Neuron (in vitro differentiated cells): ENCODE results near the gene NYNRIN.

ENCODE experiments used
- H2AFZ ChIP-seq: one replicate; pipeline ENCODE4 v1.6.1; 2013; ENCODE audit warnings: low read depth, mild to moderate bottlenecking, inconsistent platforms, low read length, moderate library complexity
- H3K27me3 ChIP-seq: one replicate; pipeline ENCODE4 v1.6.1; 2013; ENCODE audit warnings: low read length; ENCODE audit not compliant: insufficient read depth
- H3K36me3 ChIP-seq: one replicate; pipeline ENCODE4 v1.6.1; 2013; ENCODE audit warnings: low read length; ENCODE audit not compliant: insufficient read depth
- H3K4me1 ChIP-seq: one replicate; pipeline ENCODE4 v1.6.1; 2013; ENCODE audit warnings: low read length; ENCODE audit not compliant: insufficient read depth
- H3K4me3 ChIP-seq: 2 replicates; pipeline ENCODE4 v1.5.1; 2013; ENCODE audit warnings: mild to moderate bottlenecking, low read length, moderate library complexity
- H3K9me3 ChIP-seq: one replicate; pipeline ENCODE4 v1.6.1; 2013; ENCODE audit warnings: low read length

The NYNRIN gene

GRCh38 chr14:24459331-24459730, 60.5 kb downstream of the NYNRIN start:
- no peak overlapping the region for H2AFZ ChIP-seq
- no peaks in the 10 kb centered on the region for H3K9me3 ChIP-seq
- no peaks in the 10 kb centered on the region for H3K36me3 ChIP-seq
- no peaks in the 10 kb centered on the region for H3K27me3 ChIP-seq
- H3K4me1 ChIP-seq: no peaks in the 10 kb centered on the region
- H3K4me3 ChIP-seq: no peak overlapping the region

GRCh38 chr14:24461336-24461735, 62.5 kb downstream of the NYNRIN start:
- no peaks in the 10 kb centered on the region for H3K4me1 ChIP-seq
- H3K9me3 ChIP-seq: no peaks in the 10 kb centered on the region
- no peaks in the 10 kb centered on the region for H3K36me3 ChIP-seq
- no peak overlapping the region for H3K4me3 ChIP-seq
- no peaks in the 10 kb centered on the region for H3K27me3 ChIP-seq
- H2AFZ ChIP-seq: no peak overlapping the region

GRCh38 chr14:24463017-24463883, 64.4 kb downstream of the NYNRIN start:
- no peaks in the 10 kb centered on the region for H3K36me3 ChIP-seq
- no peaks in the 10 kb centered on the region for H3K9me3 ChIP-seq
- H3K4me3 ChIP-seq: no peak overlapping the region
- H3K4me1 ChIP-seq: no peaks in the 10 kb centered on the region
- H2AFZ ChIP-seq: no peak overlapping the region
- H3K27me3 ChIP-seq: no peaks in the 10 kb centered on the region

DNA sequence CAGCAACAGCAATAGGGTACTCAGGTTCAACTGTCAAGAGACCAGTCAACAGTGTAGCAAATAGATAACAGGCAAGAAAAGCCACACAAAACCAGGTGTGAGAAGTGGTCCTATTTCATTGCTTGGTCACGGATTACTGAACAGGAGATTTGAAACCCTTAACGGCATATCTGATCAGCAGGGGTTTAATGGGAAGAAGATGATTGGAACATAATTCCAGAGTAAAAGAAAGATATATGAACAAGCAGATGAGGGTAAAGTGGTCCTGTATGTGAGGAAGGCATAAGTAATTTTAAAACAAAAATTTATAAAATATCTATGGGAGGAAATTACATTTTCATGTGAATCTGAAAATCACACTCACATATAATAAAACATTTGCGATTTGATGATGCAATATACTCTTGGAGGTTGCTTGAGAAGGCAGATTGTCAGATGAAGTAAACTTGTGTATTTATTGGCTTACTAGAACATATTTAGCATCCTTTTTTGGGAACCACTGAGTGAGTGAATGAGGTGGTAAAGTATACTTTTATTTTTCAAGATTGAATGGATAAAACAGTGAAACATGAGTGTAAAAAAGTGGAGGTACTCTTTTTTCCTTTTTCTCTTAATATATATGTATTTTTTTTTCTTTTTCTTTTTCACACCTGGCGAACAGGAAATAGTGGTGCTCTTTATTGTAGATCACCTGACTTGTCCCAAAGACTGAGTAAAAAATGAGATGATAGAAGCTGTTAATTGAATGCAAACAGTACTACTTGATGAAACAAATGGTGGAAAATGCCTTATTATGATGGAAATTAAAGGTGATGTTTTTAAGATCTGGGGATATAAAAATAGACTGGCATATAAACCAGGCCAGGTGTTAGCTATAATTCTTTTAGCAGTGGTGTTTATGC, 65.3 kb downstream of the NYNRIN start:
- H3K27me3 ChIP-seq: no peaks in the 10 kb centered on the region
- H2AFZ ChIP-seq: no peak overlapping the region
- H3K4me3 ChIP-seq: no peak overlapping the region
- H3K9me3 ChIP-seq: no peaks in the 10 kb centered on the region
- no peaks in the 10 kb centered on the region for H3K4me1 ChIP-seq
- no peaks in the 10 kb centered on the region for H3K36me3 ChIP-seq

DNA sequence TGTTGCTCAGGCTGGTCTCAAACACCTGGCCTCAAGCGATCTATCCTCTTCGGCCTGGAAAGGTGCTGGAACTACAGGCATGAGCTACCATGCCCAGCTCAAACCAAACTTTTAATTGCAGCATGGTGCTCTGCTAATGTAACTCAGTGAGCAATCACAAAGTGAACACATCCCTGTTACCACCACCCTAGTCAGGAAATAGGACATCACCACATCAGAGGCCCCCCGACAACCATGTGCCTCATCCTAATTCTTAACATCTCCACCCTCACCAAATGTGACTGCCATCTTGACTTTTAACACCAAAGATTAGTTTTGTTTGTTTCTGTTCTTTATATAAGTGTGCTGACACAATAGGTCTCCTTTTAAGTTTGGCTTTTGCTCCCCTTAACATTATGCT, 66.6 kb downstream of the NYNRIN start:
- Histone ChIP-seq H2AFZ (no peak overlapping the region), H3K9me3 (no peaks in the 10 kb centered on the region), H3K27me3 (no peaks in the 10 kb centered on the region), H3K4me1 (no peaks in the 10 kb centered on the region), H3K4me3 (no peak overlapping the region), H3K36me3 (no peaks in the 10 kb centered on the region)

GRCh38 chr14:24465805-24466204, 67.0 kb downstream of the NYNRIN start:
- Histone ChIP-seq H3K4me1 (no peaks in the 10 kb centered on the region), H3K4me3 (no peak overlapping the region)

More at GRCh38 chr14:24465805-24466204, 67.0 kb downstream of the NYNRIN start:
- no peaks in the 10 kb centered on the region for H3K9me3 ChIP-seq
- no peak overlapping the region for H2AFZ ChIP-seq
- H3K27me3 ChIP-seq: no peaks in the 10 kb centered on the region
- no peaks in the 10 kb centered on the region for H3K36me3 ChIP-seq
